GM12892 (cell line): ENCODE results near the gene PGP.

Source experiments
- POLR2A ChIP-seq: IDR thresholded peaks from 2 replicates; pipeline ENCODE4 v1.6.1; 2011; ENCODE audit warnings: low read depth, low read length, control low read depth
- POLR2AphosphoS5 ChIP-seq: IDR thresholded peaks from 2 replicates; pipeline ENCODE4 v1.6.1; 2011; ENCODE audit warnings: low read depth, low read length, control low read depth

GRCh38 chr16:2226245-2226793 lies 11.7 kb upstream of the PGP start:
- TF ChIP-seq POLR2AphosphoS5 (no peak), POLR2A (no peak)
